ENCODE results near the gene KRT85. TPM values are rescaled to one million over a fixed set of nuclear protein-coding genes. Genes with fewer than 3 reads are reported as not detected.

Gene KRT85
- total RNA-seq, 1 donor from 2014 or later, result not detected

DNA sequence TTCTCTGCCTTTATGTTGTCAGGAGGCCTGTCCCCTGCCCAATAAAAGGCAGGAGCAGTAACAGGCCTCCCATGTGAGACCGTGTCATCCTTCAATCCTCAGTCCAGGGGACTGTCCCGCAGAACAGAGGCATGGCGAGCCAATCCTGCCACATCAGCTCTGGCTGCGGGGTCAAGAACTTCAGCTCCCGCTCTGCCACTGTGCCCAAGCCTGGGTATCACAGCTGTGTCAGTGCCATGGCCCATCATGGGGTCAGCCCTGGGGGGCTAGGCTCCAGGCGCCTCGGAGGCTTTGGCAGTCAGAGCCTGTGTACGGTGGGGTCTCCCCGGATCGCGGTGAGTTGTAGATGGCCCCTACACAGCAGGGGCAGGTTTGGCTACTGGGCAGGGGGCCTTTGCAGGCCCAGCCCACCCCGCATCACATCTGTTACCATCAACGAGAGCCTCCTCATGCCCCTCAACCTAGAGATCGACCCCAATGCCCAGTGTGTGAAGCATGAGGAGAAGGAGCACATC is 26.2 kb downstream of the KRT85 start:
- Mint-ChIP-seq H3K36me3 (ENCODE audit: low read depth) (no peaks in the 10 kb centered on the region), H3K27ac (no peak overlapping the region), H3K27me3 (peaks cover 4% of the 10 kb centered on the region), H3K9me3 (peaks cover 4% of the 10 kb centered on the region), H3K4me3 (no peak overlapping the region), H3K4me1 (no peaks in the 10 kb centered on the region)
- CTCF ChIA-PET, result no interaction called here
- DNase-seq (no peak), ATAC-seq (ENCODE audit: low read depth) (no peak)
- TF ChIP-seq, protein P1, sequence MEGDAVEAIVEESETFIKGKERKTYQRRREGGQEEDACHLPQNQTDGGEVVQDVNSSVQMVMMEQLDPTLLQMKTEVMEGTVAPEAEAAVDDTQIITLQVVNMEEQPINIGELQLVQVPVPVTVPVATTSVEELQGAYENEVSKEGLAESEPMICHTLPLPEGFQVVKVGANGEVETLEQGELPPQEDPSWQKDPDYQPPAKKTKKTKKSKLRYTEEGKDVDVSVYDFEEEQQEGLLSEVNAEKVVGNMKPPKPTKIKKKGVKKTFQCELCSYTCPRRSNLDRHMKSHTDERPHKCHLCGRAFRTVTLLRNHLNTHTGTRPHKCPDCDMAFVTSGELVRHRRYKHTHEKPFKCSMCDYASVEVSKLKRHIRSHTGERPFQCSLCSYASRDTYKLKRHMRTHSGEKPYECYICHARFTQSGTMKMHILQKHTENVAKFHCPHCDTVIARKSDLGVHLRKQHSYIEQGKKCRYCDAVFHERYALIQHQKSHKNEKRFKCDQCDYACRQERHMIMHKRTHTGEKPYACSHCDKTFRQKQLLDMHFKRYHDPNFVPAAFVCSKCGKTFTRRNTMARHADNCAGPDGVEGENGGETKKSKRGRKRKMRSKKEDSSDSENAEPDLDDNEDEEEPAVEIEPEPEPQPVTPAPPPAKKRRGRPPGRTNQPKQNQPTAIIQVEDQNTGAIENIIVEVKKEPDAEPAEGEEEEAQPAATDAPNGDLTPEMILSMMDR (IDR thresholded peaks at IDR 0.05), result no peak
- POLR2A ChIA-PET, result no interaction called here
- intact Hi-C loops (cut with micrococcal nuclease), result no loop called here

DNA sequence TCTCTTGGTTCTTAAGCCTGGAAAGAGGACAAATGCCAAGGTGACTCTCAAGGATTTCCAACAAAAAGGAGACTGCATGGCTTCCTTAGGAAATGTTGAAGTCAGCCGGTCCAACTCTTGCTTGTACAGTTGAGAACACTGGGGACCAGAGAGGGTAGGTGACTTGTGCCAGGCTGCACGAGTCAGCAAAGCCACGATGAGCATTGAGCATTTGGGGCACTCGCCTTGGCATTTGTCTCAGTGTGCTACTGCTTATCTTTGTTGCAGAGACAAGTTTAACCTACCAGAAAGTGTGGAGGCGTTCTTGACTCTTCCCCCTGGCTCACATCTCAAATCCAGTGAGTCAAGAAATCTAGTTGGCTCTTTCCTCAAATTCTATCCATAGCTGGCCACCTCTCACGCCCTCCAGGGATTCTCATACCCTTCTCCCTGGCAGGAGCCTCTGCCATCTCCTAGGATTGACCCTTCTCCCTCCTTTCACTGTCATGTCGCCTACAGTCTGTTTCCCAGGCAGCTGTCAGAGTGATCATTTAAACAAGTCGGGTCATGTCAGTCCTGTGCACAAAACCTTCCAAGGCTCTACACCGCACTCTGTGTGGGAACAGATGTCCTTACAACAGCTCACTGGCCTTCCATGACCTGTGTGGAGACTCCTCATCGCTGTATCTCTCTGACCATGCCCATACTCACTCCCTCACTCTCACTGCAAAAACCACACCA is 28.9 kb downstream of the KRT85 start:
- Mint-ChIP-seq H3K27ac (no peak overlapping the region), H3K4me1 (no peaks in the 10 kb centered on the region), H3K4me3 (no peak overlapping the region), H3K36me3 (ENCODE audit: low read depth) (no peaks in the 10 kb centered on the region), H3K9me3 (peaks cover 4% of the 10 kb centered on the region), H3K27me3 (peaks cover 7% of the 10 kb centered on the region)
- intact Hi-C loops (cut with micrococcal nuclease), result no loop called here
- TF ChIP-seq, protein P1 (IDR thresholded peaks at IDR 0.05), result no peak
- DNase-seq, result no peak
- POLR2A ChIA-PET, result no interaction called here
- CTCF ChIA-PET, result interaction anchor here (2.4 kb wide), 1 partner anchor 11 kb away, joined by 7 read pairs; no protein-coding TSS in a partner anchor
- ATAC-seq (ENCODE audit: low read depth), result no peak

DNA sequence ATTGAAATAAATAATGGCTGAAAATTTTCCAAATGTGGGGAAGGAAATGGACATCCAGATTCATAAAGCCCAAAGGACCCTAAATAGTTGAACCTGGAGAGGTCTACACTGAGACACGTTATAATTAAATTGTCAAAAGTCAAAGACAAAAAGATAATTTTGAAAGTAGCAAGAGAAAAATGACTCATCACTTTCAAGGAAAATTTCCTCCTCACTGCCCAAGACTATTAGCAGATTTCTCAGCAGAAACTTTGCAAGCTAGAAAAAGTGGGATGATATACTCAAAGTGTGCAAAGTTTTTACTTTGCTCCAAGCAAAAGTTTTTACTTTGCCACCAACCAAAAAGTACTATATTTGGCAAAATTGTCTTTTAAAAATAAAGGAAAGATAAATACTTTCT is 30.2 kb downstream of the KRT85 start:
- Mint-ChIP-seq H3K9me3 (peaks cover 4% of the 10 kb centered on the region), H3K4me1 (no peaks in the 10 kb centered on the region), H3K4me3 (no peak overlapping the region), H3K27me3 (peaks cover 10% of the 10 kb centered on the region), H3K27ac (no peak overlapping the region), H3K36me3 (ENCODE audit: low read depth) (no peaks in the 10 kb centered on the region)
- ChIA-PET CTCF (no interaction called here), POLR2A (no interaction called here)
- TF ChIP-seq, protein P1 (IDR thresholded peaks at IDR 0.05), result no peak
- DNase-seq (no peak), ATAC-seq (ENCODE audit: low read depth) (no peak)
- intact Hi-C loops (cut with micrococcal nuclease), result no loop called here

DNA sequence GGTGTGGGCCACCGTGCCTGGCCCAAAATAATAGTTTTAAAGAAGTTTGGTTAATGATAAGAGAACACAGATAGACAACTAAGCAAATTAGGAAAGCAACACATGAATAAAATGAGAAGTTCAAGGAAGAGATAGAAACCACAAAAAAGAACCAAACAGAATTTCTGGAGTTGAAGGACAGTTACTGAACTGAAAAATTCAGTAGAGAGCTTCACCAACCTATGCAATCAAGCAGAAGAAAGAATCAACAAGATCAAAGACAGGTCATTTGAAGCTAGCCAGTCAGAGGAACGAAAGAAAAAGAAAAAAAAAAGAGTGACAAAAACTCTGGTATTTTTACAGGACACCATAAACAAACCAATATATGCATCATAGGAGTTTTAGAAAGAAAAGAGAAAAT is 30.6 kb downstream of the KRT85 start:
- ChIA-PET POLR2A (no interaction called here), CTCF (no interaction called here)
- H3K9me3 Mint-ChIP-seq, result peaks cover 4% of the 10 kb centered on the region
- H3K4me3 Mint-ChIP-seq, result no peak overlapping the region
- intact Hi-C loops (cut with micrococcal nuclease), result no loop called here
- TF ChIP-seq, protein P1 (IDR thresholded peaks at IDR 0.05), result no peak
- no peaks in the 10 kb centered on the region for H3K36me3 Mint-ChIP-seq (ENCODE audit: low read depth)
- no peak overlapping the region for H3K27ac Mint-ChIP-seq
- ATAC-seq (ENCODE audit: low read depth) (no peak), DNase-seq (no peak)
- H3K27me3 Mint-ChIP-seq, result peaks cover 10% of the 10 kb centered on the region
- no peaks in the 10 kb centered on the region for H3K4me1 Mint-ChIP-seq

DNA sequence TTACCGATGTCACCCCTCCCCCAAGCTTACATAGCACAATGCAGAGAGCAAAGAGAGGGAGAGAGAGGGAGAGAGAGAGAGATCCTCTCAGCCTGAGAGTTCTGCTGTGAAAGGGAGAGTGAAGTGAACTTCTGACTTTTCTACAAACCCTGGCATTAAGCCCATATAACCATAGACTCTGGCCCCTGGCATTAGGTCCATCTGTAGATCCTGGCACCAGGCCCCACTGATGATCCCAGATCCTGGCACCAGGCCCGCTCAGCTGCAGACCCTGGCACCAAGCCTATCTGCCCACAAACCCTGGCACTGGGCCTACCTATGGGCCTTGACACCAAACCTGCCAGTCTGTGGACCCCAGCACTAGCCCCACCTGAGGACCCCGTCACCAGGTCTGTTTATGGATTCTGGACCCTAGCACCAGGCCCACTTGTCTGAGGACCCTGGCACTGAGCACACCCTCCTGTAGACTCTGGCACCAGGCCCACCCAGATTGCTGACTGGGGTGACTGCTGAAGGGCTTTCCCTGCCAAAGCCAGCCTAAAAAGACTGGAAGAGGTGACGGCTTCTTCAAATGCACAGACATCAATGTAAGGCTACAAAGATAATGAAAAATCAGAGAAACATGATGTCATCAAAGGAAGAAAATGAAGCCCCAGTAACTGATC is 31.6 kb downstream of the KRT85 start:
- TF ChIP-seq, protein P1 (IDR thresholded peaks at IDR 0.05), result no peak
- POLR2A ChIA-PET, result no interaction called here
- Mint-ChIP-seq H3K36me3 (ENCODE audit: low read depth) (no peaks in the 10 kb centered on the region), H3K9me3 (peaks cover 4% of the 10 kb centered on the region), H3K27me3 (peaks cover 10% of the 10 kb centered on the region), H3K27ac (no peak overlapping the region), H3K4me3 (no peak overlapping the region), H3K4me1 (no peaks in the 10 kb centered on the region)
- no peak for DNase-seq
- CTCF ChIA-PET, result interaction anchor here (0.6 kb wide), 1 partner anchor 57 kb away, joined by 3 read pairs; no protein-coding TSS in a partner anchor
- intact Hi-C loops (cut with micrococcal nuclease), result no loop called here
- ATAC-seq (ENCODE audit: low read depth), result no peak

Data from activated B cell treated with CpG ODN at 0.5 μM for 24 hours (primary cell).